ENCODE results near the gene DHX36. TPM values are rescaled to one million over a fixed set of nuclear protein-coding genes. Genes with fewer than 3 reads are reported as not detected.

DHX36 gene
- total and polyA plus RNA-seq, 7 donors = 8.4 to 76.7 (median 56.2) TPM

GRCh38 chr3:154236331-154236730 is 88.0 kb downstream of the DHX36 start:
- no peaks in the 10 kb centered on the region for H3K27me3 ChIP-seq
- no peak for TF ChIP-seq POLR2AphosphoS5 (IDR thresholded peaks at IDR 0.05)
- TF ChIP-seq POLR2A (IDR thresholded peaks at IDR 0.05) = no peak
- TF ChIP-seq, protein P1, sequence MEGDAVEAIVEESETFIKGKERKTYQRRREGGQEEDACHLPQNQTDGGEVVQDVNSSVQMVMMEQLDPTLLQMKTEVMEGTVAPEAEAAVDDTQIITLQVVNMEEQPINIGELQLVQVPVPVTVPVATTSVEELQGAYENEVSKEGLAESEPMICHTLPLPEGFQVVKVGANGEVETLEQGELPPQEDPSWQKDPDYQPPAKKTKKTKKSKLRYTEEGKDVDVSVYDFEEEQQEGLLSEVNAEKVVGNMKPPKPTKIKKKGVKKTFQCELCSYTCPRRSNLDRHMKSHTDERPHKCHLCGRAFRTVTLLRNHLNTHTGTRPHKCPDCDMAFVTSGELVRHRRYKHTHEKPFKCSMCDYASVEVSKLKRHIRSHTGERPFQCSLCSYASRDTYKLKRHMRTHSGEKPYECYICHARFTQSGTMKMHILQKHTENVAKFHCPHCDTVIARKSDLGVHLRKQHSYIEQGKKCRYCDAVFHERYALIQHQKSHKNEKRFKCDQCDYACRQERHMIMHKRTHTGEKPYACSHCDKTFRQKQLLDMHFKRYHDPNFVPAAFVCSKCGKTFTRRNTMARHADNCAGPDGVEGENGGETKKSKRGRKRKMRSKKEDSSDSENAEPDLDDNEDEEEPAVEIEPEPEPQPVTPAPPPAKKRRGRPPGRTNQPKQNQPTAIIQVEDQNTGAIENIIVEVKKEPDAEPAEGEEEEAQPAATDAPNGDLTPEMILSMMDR (IDR thresholded peaks at IDR 0.05) = no peak
- no peak for TF ChIP-seq EP300 (IDR thresholded peaks at IDR 0.05)
- DNase-seq = no peak
- H3K36me3 ChIP-seq = peaks cover 4 to 44% (median 13%) of the 10 kb centered on the region in 4 donors
- peaks cover 0 to 19% (median 10%) of the 10 kb centered on the region in 4 donors for H3K4me1 ChIP-seq
- WGBS, 2 donors = 48 to 63% methylated on average over 3 of the region's 3 CpGs
- intact Hi-C loops (cut with DNase I) = no loop called here
- no peak overlapping the region for H3K4me3 ChIP-seq
- H3K27ac ChIP-seq = no peak overlapping the region
- H3K9me3 ChIP-seq = no peaks in the 10 kb centered on the region

- TF ChIP-seq, protein P1 (IDR thresholded peaks at IDR 0.05) = no peak
- no peak for TF ChIP-seq POLR2AphosphoS5 (IDR thresholded peaks at IDR 0.05)
- TF ChIP-seq POLR2A (IDR thresholded peaks at IDR 0.05) = no peak
- TF ChIP-seq EP300 (IDR thresholded peaks at IDR 0.05) = no peak
- Histone ChIP-seq H3K27me3 (no peaks in the 10 kb centered on the region), H3K36me3 (peaks cover 2 to 34% (median 5%) of the 10 kb centered on the region in 4 donors), H3K27ac (no peak overlapping the region), H3K4me3 (no peak overlapping the region), H3K9me3 (no peaks in the 10 kb centered on the region), H3K4me1 (peaks cover 0 to 19% (median 11%) of the 10 kb centered on the region in 4 donors)
- no peak for DNase-seq
- 94 to 96% methylated on average over 1 of the region's 1 CpG for WGBS, 2 donors
- intact Hi-C loops (cut with DNase I) = no loop called here
These were observed 89.0 kb downstream of the DHX36 start for GRCh38 chr3:154235330-154235729.

- intact Hi-C loops (cut with DNase I) = no loop called here
- Histone ChIP-seq H3K9me3 (no peaks in the 10 kb centered on the region), H3K36me3 (peaks cover 0 to 23% (median 1%) of the 10 kb centered on the region in 4 donors), H3K4me1 (peaks cover 0 to 51% (median 34%) of the 10 kb centered on the region in 4 donors), H3K27ac (peak overlapping the region; percentile 47 to 73 (median 66)), H3K4me3 (no peak overlapping the region), H3K27me3 (no peaks in the 10 kb centered on the region)
- DNase-seq = no peak
- TF ChIP-seq POLR2A (IDR thresholded peaks at IDR 0.05) (no peak), EP300 (IDR thresholded peaks at IDR 0.05) (no peak)
- TF ChIP-seq, protein P1 (IDR thresholded peaks at IDR 0.05) = no peak
- WGBS, 2 donors = 89 to 93% methylated on average over 2 of the region's 2 CpGs
These were observed 95.1 kb downstream of the DHX36 start for GRCh38 chr3:154229217-154229590.

DNA sequence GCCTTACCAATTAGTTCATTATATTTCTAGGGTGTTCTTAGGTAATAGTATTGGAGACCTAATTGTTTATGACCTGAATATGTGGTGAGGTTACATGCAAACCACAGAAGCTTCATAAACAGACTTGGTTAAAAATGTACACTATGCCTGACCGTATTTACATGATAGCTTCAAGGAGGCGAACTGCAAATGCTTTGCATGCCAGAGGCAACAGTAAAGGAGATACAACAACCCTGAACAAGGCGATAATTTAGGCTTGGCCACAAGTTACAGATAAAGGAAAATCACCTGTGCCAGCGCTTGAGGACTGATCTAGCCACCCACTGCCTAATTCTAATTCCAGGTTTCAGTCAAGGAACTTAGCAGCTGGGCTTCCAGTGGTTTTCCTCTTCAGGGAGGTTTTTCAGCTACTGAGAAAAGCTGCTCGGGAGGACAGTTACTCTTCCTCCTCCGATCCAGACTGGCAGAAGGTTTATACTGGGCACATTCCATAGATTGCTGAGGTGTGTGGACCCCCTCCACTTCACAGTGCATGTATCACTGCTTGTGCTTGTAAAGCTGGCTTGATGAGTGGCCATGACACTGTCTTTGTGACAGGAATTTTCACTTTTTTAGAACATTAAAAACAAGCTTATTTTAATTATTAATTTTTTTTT is 95.6 kb downstream of the DHX36 start:
- intact Hi-C loops (cut with DNase I) = no loop called here
- DNase-seq = no peak
- Histone ChIP-seq H3K9me3 (no peaks in the 10 kb centered on the region), H3K4me3 (no peak overlapping the region), H3K4me1 (peaks cover 0 to 56% (median 39%) of the 10 kb centered on the region in 4 donors), H3K27ac (peak overlapping the region; percentile 47 to 73 (median 66)), H3K27me3 (no peaks in the 10 kb centered on the region), H3K36me3 (peaks cover 0 to 19% (median 0%) of the 10 kb centered on the region in 4 donors)
- no peak for TF ChIP-seq POLR2AphosphoS5 (IDR thresholded peaks at IDR 0.05)
- 87 to 93% methylated on average over 6 of the region's 6 CpGs for WGBS, 2 donors

DNA sequence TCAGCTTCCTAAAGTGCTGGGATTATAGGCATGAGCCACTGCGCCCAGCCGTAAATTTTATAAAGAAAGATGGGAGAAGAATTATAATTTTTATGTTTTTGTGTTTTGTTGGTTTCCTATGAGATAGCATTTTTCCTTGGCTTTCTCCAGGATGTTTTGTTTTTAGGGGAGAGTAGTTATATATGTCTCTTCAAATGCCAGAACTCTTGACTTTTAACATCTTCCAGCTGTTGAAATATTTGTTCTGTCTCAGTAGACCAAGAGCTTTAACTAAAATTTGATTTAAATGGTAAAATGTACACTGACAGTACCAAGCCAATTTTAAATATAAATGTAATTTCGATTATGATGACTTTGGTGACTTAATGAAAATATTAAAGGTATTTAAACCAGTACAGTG is 96.8 kb downstream of the DHX36 start:
- intact Hi-C loops (cut with DNase I) = no loop called here
- Histone ChIP-seq H3K4me3 (no peak overlapping the region), H3K27ac (peak overlapping the region in 2 of 4 donors; percentile 11 to 72), H3K27me3 (no peaks in the 10 kb centered on the region), H3K36me3 (peaks cover 0 to 9% (median 0%) of the 10 kb centered on the region in 4 donors), H3K9me3 (no peaks in the 10 kb centered on the region), H3K4me1 (peaks cover 0 to 65% (median 39%) of the 10 kb centered on the region in 4 donors)
- 86 to 90% methylated on average over 3 of the region's 3 CpGs for WGBS, 2 donors
- TF ChIP-seq, protein P1 (IDR thresholded peaks at IDR 0.05) = no peak
- TF ChIP-seq POLR2AphosphoS5 (IDR thresholded peaks at IDR 0.05) (no peak), EP300 (IDR thresholded peaks at IDR 0.05) (no peak), POLR2A (IDR thresholded peaks at IDR 0.05) (no peak)
- no peak for DNase-seq
